HFF-Myc (cell line): ENCODE results near the gene C5orf24.
"Not testable (repeated sequence)": the region's sequence is repeated elsewhere in the genome, so short reads cannot be mapped to it uniquely, and the experiment has no call there.

Source experiments
- DNase-seq: peaks from one replicate; pipeline ENCODE4 v3.0.0-alpha.2; 2011; ENCODE audit warnings: low read depth; ENCODE audit errors: extremely low read depth
- H3K4me3 ChIP-seq: replicated peaks from 2 replicates; pipeline ENCODE4 v1.5.1; 2011; ENCODE audit warnings: low read depth, mild to moderate bottlenecking, control low read depth, low read length
- TF ChIP-seq, protein P1 (sequence below): IDR thresholded peaks from 2 replicates; pipeline ENCODE4 v1.5.1; 2012; ENCODE audit warnings: mild to moderate bottlenecking, low read depth, low read length, control low read depth; ENCODE audit errors: missing control alignments

Gene C5orf24

GRCh38 chr5:134835623-134836022 lies 10.1 kb upstream of the C5orf24 start:
- TF ChIP-seq, protein P1, sequence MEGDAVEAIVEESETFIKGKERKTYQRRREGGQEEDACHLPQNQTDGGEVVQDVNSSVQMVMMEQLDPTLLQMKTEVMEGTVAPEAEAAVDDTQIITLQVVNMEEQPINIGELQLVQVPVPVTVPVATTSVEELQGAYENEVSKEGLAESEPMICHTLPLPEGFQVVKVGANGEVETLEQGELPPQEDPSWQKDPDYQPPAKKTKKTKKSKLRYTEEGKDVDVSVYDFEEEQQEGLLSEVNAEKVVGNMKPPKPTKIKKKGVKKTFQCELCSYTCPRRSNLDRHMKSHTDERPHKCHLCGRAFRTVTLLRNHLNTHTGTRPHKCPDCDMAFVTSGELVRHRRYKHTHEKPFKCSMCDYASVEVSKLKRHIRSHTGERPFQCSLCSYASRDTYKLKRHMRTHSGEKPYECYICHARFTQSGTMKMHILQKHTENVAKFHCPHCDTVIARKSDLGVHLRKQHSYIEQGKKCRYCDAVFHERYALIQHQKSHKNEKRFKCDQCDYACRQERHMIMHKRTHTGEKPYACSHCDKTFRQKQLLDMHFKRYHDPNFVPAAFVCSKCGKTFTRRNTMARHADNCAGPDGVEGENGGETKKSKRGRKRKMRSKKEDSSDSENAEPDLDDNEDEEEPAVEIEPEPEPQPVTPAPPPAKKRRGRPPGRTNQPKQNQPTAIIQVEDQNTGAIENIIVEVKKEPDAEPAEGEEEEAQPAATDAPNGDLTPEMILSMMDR, result no peak
- H3K4me3 ChIP-seq, result no peak overlapping the region
- DNase-seq, result no peak

- TF ChIP-seq, protein P1, result no peak
- no peak overlapping the region for H3K4me3 ChIP-seq
- DNase-seq, result no peak
Observed at GRCh38 chr5:134837530-134838181, 8.1 kb upstream of the C5orf24 start.

DNA sequence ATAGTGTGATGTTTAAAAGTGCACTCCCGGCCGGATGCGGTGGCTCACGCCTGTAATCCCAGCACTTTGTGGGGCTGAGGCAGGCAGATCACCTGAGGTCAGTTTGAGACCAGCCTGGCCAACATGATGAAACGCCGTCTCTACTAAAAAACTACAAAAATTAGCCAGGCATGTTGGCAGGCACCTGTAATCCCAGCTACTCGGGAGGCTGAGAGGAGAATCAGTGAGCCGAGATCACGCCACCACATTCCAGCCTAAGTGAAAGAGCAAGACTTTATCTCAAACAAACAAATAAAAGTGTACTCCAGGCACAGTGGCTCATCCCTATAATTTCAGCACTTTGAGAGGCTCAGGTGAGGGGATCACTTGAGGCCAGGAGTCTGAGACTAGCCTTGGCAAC lies 7.4 kb upstream of the C5orf24 start:
- not testable (repeated sequence) for H3K4me3 ChIP-seq, DNase-seq

- TF ChIP-seq, protein P1, result no peak
- H3K4me3 ChIP-seq, result no peak overlapping the region
- no peak for DNase-seq
Observed at GRCh38 chr5:134840811-134841210, 5.0 kb upstream of the C5orf24 start.

GRCh38 chr5:134844252-134844651 lies 1.5 kb upstream of the C5orf24 start:
- TF ChIP-seq, protein P1, result no peak
- no peak overlapping the region for H3K4me3 ChIP-seq
- DNase-seq, result no peak

- TF ChIP-seq, protein P1, result no peak
- no peak for DNase-seq
- peak overlapping the region; percentile 86 for H3K4me3 ChIP-seq
Observed at GRCh38 chr5:134845335-134845851, 375 bp upstream of the C5orf24 start.

GRCh38 chr5:134846641-134846960 lies 833 bp downstream of the C5orf24 start:
- TF ChIP-seq, protein P1, result no peak

GRCh38 chr5:134849434-134849933 lies 3.7 kb downstream of the C5orf24 start:
- not testable (repeated sequence) for H3K4me3 ChIP-seq, DNase-seq

More at GRCh38 chr5:134846641-134846960, 833 bp downstream of the C5orf24 start:
- no peak for DNase-seq
- H3K4me3 ChIP-seq, result peak overlapping the region; percentile 86
